ENCODE measurements around the gene PRAMEF2. TPM values are rescaled to one million over a fixed set of nuclear protein-coding genes. Genes with fewer than 3 reads are reported as not detected.
"Not testable (repeated sequence)": the region's sequence is repeated elsewhere in the genome, so short reads cannot be mapped to it uniquely, and the experiment has no call there.

PRAMEF2 gene
- polyA plus RNA-seq, 1 donor from 2014 or later, result not detected

DNA sequence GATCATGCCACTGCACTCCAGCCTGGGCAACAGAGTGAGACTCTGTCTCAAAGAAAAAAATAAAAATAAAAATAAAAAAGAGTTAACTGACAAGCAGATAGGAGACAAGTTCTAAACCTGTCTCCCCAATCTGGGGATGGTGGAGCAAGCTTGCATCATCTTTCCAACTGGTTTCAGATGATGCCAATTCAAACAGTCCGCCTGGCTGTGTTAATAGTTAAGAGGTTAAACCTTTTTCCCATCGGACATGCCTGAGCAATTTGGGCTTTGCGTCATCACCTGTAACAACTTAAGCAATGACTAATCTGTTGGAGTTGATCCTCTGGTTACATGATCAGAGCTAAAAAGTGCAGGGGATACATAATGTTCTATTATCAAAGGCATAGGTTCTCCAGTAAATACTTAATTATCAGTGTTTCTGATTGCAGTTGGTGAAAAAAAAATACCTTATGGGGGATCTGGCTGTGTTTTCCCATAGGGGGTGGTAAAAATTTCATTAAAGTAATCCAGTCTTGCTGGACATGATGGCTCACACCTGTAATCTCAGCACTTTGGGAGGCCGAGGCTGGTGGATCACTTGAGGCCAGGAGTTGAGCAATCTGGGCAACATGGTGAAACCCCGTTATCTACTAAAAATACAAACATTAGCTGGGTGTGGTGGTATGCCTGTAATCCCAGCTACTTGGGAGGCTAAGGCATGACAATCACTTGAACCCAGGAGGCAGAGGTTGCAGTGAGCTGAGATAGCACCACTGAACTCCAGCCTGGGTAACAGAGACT, 47.1 kb downstream of the PRAMEF2 start:
- not testable (repeated sequence) for H3K27me3 Mint-ChIP-seq, H3K27ac Mint-ChIP-seq, H3K4me1 Mint-ChIP-seq, H3K4me3 Mint-ChIP-seq, H3K36me3 Mint-ChIP-seq, H3K9me3 Mint-ChIP-seq

Other genes with a start within 250 kb of the PRAMEF2 start
- gene DHRS3, start 238.9 kb upstream of the PRAMEF2 start, polyA plus RNA-seq, result 1.5 TPM
- not detected for gene AADACL4, start 213.0 kb upstream of the PRAMEF2 start, polyA plus RNA-seq
- not detected for gene AADACL3, start 141.0 kb upstream of the PRAMEF2 start, polyA plus RNA-seq
- gene CFAP107, start 110.9 kb upstream of the PRAMEF2 start, polyA plus RNA-seq, result not detected
- gene PRAMEF12, start 83.3 kb upstream of the PRAMEF2 start, polyA plus RNA-seq, result not detected
- not detected for gene PRAMEF1, start 65.7 kb upstream of the PRAMEF2 start, polyA plus RNA-seq
- not detected for gene PRAMEF11, start 25.7 kb upstream of the PRAMEF2 start, polyA plus RNA-seq
- gene HNRNPCL1, start 8.4 kb upstream of the PRAMEF2 start, polyA plus RNA-seq, result not detected
- gene PRAMEF4, start 29.1 kb downstream of the PRAMEF2 start, polyA plus RNA-seq, result not detected
- not detected for gene PRAMEF10, start 41.2 kb downstream of the PRAMEF2 start, polyA plus RNA-seq
- gene PRAMEF7, start 59.5 kb downstream of the PRAMEF2 start, polyA plus RNA-seq, result not detected
- gene PRAMEF6, start 90.5 kb downstream of the PRAMEF2 start, polyA plus RNA-seq, result not detected
- gene PRAMEF27, start 199.5 kb downstream of the PRAMEF2 start, polyA plus RNA-seq, result not detected
- gene HNRNPCL3, start 203.7 kb downstream of the PRAMEF2 start, polyA plus RNA-seq, result not detected
- gene PRAMEF25, start 213.7 kb downstream of the PRAMEF2 start, polyA plus RNA-seq, result not detected

Measured in IgD-negative memory B cell (primary cell).